Thoracic aorta (tissue), 2 donors: ENCODE results near the gene PTPN14. TPM values are rescaled to one million over a fixed set of nuclear protein-coding genes. Genes with fewer than 3 reads are reported as not detected.

Experiments used
- ATAC-seq: fragments of 150-250 bp; one replicate; pipeline ENCODE4 v1.8.0; 2017; ENCODE audit warnings: low read depth; ENCODE audit not compliant: insufficient number of reproducible peaks, low FRiP score
- DNase-seq: peaks from one replicate; pipeline ENCODE4 v3.0.0-alpha.2; 2020; ENCODE audit warnings: low spot score
- H3K27ac ChIP-seq, 2 donors: fragments of 200-600 bp; sonication (generic); 1 replicate in 1 of 2; 2 replicates in 1 of 2; pipeline ENCODE4 v1.5.1; 2016; ENCODE audit warnings: mild to moderate bottlenecking in 2 of 2, moderate library complexity in 2 of 2
- H3K27me3 ChIP-seq: fragments of 200-600 bp; sonication (generic); replicated peaks from 2 replicates; pipeline ENCODE4 v1.6.0; 2016; ENCODE audit warnings: mild to moderate bottlenecking; ENCODE audit not compliant: insufficient read depth
- H3K36me3 ChIP-seq: fragments of 200-600 bp; sonication (generic); one replicate; pipeline ENCODE4 v1.5.1; 2016
- H3K4me1 ChIP-seq, 2 donors: fragments of 200-600 bp; sonication (generic); 1 replicate in 1 of 2; 2 replicates in 1 of 2; pipeline versions ENCODE4 v1.5.1 to v1.6.0; 2016; ENCODE audit warnings: low read depth in 2 of 2, mild to moderate bottlenecking in 1 of 2; ENCODE audit not compliant: control insufficient read depth in 1 of 2
- H3K4me3 ChIP-seq: fragments of 200-600 bp; sonication (generic); 2 replicates; pipeline ENCODE4 v1.5.1; 2016; ENCODE audit warnings: mild to moderate bottlenecking
- H3K9me3 ChIP-seq: fragments of 200-600 bp; sonication (generic); 2 replicates; pipeline ENCODE4 v1.5.1; 2016
- CTCF ChIP-seq: fragments of 200-600 bp; sonication (generic); IDR thresholded peaks from one replicate; pipeline ENCODE4 v1.5.1; 2019; ENCODE audit warnings: antibody characterized with exemption
- total RNA-seq, 2 donors: library from RNA; depleted of rRNA; stranded (reverse); fragments of >200 nt; gene quantifications; one replicate each; pipeline versions ENCODE4 v1.1.0 to v1.2.3, GENCODE V29; 2016

PTPN14 gene
- total RNA-seq, 2 donors from 2014 or later: 33.3 to 63.8 TPM

- Histone ChIP-seq H3K4me3 (no peak overlapping the region), H3K4me1 (no peaks in the 10 kb centered on the region), H3K36me3 (no peaks in the 10 kb centered on the region), H3K27ac (no peak overlapping the region), H3K27me3 (no peaks in the 10 kb centered on the region), H3K9me3 (no peaks in the 10 kb centered on the region)
- DNase-seq: no peak
- no peak for ATAC-seq
- TF ChIP-seq CTCF: no peak
Measured at GRCh38 chr1:214317734-214318133, 233.7 kb downstream of the PTPN14 start.

- no peak for DNase-seq
- H3K4me3 ChIP-seq: no peak overlapping the region
- no peaks in the 10 kb centered on the region for H3K4me1 ChIP-seq
- no peak for ATAC-seq
- H3K9me3 ChIP-seq: no peaks in the 10 kb centered on the region
- no peaks in the 10 kb centered on the region for H3K27me3 ChIP-seq
- H3K27ac ChIP-seq: no peak overlapping the region
- no peak for TF ChIP-seq CTCF
- no peaks in the 10 kb centered on the region for H3K36me3 ChIP-seq
Measured at GRCh38 chr1:214317300-214317699, 234.1 kb downstream of the PTPN14 start.

GRCh38 chr1:214316593-214316992, 234.8 kb downstream of the PTPN14 start:
- no peaks in the 10 kb centered on the region for H3K27me3 ChIP-seq

GRCh38 chr1:214314178-214314843, 237.1 kb downstream of the PTPN14 start:
- ATAC-seq (no peak), DNase-seq (no peak)
- Histone ChIP-seq H3K36me3 (no peaks in the 10 kb centered on the region), H3K4me3 (no peak overlapping the region), H3K27me3 (no peaks in the 10 kb centered on the region), H3K4me1 (no peaks in the 10 kb centered on the region), H3K27ac (no peak overlapping the region), H3K9me3 (no peaks in the 10 kb centered on the region)
- TF ChIP-seq CTCF: no peak

More at GRCh38 chr1:214316593-214316992, 234.8 kb downstream of the PTPN14 start:
- no peak overlapping the region for H3K27ac ChIP-seq
- no peaks in the 10 kb centered on the region for H3K4me1 ChIP-seq
- no peak for TF ChIP-seq CTCF
- H3K36me3 ChIP-seq: no peaks in the 10 kb centered on the region
- no peaks in the 10 kb centered on the region for H3K9me3 ChIP-seq
- no peak overlapping the region for H3K4me3 ChIP-seq
- ATAC-seq (no peak), DNase-seq (no peak)

- DNase-seq (no peak), ATAC-seq (no peak)
- Histone ChIP-seq H3K27me3 (no peaks in the 10 kb centered on the region), H3K36me3 (no peaks in the 10 kb centered on the region), H3K4me3 (no peak overlapping the region), H3K27ac (no peak overlapping the region), H3K9me3 (no peaks in the 10 kb centered on the region), H3K4me1 (no peaks in the 10 kb centered on the region)
- TF ChIP-seq CTCF: no peak
Measured at GRCh38 chr1:214312530-214313051, 238.8 kb downstream of the PTPN14 start.
